Measurements from ENCODE around the gene LRRC56. TPM values are rescaled to one million over a fixed set of nuclear protein-coding genes. Genes with fewer than 3 reads are reported as not detected.

Gene LRRC56
- total and polyA plus RNA-seq, 9 of the 15 experiments (the other 6 are each of a cell fraction or from before 2014, with no cell fraction given): 0.03 to 4.5 (median 1.0) TPM; not detected in 1

DNA sequence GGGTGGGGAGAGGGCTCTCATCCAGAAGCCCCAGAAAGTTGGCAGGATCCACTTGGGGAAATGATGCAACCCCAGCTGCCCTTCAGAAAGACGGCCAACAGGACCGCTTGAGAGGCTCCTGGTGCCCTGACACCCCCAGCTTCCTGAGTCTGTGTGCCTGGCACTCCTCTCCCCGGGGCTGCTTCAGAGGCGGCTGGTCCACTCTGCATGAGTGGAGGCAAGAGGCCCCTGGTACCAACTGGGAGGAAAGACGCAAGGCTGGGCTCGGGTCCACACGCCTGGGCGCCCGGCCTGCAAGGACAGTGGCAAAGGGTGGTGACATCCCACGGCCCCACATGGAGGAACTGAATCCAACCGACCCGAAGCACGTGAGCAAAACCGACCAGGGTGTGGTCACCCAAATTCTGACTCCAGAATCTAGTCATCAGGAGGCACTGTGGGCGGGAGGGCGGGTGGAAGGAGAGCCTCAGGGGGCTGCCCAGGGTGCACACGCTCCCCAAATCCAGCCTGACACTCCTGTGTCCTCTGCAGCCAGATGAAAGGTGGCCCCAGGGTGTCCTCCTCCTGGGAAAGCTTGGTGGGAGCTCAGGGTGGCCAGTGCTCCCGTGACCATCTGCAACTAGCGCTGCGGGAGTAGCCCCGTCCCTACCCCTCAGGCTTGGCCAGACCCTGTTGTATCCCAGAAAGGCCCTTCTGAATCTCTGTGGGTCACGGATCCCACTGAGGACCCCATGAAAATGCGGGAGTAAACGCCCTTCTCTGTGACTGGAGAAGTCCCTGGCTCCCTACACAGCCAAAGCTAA, 33.9 kb upstream of the LRRC56 start (continued):
- TF ChIP-seq, protein P1, sequence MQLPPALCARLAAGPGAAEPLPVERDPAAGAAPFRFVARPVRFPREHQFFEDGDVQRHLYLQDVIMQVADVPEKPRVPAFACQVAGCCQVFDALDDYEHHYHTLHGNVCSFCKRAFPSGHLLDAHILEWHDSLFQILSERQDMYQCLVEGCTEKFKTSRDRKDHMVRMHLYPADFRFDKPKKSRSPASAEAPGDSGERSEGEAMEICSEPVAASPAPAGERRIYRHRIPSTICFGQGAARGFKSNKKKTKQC (CRISPR knock-in tag; IDR thresholded peaks at IDR 0.05): no peak
- TF ChIP-seq, protein P2, sequence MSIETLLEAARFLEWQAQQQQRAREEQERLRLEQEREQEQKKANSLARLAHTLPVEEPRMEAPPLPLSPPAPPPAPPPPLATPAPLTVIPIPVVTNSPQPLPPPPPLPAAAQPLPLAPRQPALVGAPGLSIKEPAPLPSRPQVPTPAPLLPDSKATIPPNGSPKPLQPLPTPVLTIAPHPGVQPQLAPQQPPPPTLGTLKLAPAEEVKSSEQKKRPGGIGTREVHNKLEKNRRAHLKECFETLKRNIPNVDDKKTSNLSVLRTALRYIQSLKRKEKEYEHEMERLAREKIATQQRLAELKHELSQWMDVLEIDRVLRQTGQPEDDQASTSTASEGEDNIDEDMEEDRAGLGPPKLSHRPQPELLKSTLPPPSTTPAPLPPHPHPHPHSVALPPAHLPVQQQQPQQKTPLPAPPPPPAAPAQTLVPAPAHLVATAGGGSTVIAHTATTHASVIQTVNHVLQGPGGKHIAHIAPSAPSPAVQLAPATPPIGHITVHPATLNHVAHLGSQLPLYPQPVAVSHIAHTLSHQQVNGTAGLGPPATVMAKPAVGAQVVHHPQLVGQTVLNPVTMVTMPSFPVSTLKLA (conservative IDR thresholded peaks at IDR 0.05): peak in 1 of 2 experiments; percentile 18; a peak in 1 of 4 replicates
- TF ChIP-seq SMAD4 (CRISPR knock-in tag; conservative IDR thresholded peaks at IDR 0.05) (peak; percentile 47; the same call in 1 of the 2 replicates), LCOR (CRISPR knock-in tag; IDR thresholded peaks at IDR 0.05) (0 out of 2 replicates have a peak, but pooled peaks have one; percentile 44), BHLHE40 (IDR thresholded peaks at IDR 0.05; ENCODE audit: low read length) (peak; percentile 91), ZFX (CRISPR knock-in tag; IDR thresholded peaks at IDR 0.05) (no peak), ZNF134 (CRISPR knock-in tag; conservative IDR thresholded peaks at IDR 0.05) (0 out of 2 replicates have a peak, but pooled peaks have one; percentile 15), CEBPG (CRISPR knock-in tag; IDR thresholded peaks at IDR 0.05) (peak; percentile 40; the same call in 1 of the 2 replicates), CEBPG (tag; conservative IDR thresholded peaks at IDR 0.05 in 1 of 2, IDR thresholded peaks at IDR 0.05 in 1 of 2) (peak in 1 of 2 experiments; percentile 12; a peak in 1 of 4 replicates), SMARCA5 (IDR thresholded peaks at IDR 0.05) (no peak), POLR2G (IDR thresholded peaks at IDR 0.05; ENCODE audit: low read depth, low read length) (peak; percentile 69), POLR2A (conservative IDR thresholded peaks at IDR 0.05) (0 out of 2 replicates have a peak, but pooled peaks have one; percentile 13), MYBL2 (IDR thresholded peaks at IDR 0.05; ENCODE audit: low read depth) (no peak), MYBL2 (CRISPR knock-in tag; IDR thresholded peaks at IDR 0.05; ENCODE audit: borderline replicate concordance) (no peak), EP300 (IDR thresholded peaks at IDR 0.05; ENCODE audit: low read length) (0 out of 2 replicates have a peak, but pooled peaks have one; percentile 19), ZNF175 (CRISPR knock-in tag; IDR thresholded peaks at IDR 0.05; ENCODE audit: low read depth) (0 out of 2 replicates have a peak, but pooled peaks have one; percentile 30), MAZ (CRISPR knock-in tag; conservative IDR thresholded peaks at IDR 0.05 in 1 of 2, IDR thresholded peaks at IDR 0.05 in 1 of 2) (0 out of 4 replicates have a peak, but pooled peaks of 1 of the 2 experiments have one; percentile 7), MAFG (tag; conservative IDR thresholded peaks at IDR 0.05) (no peak), ZNF324 (CRISPR knock-in tag; IDR thresholded peaks at IDR 0.05) (0 out of 2 replicates have a peak, but pooled peaks have one; percentile 9)
- TF ChIP-seq, protein P3, sequence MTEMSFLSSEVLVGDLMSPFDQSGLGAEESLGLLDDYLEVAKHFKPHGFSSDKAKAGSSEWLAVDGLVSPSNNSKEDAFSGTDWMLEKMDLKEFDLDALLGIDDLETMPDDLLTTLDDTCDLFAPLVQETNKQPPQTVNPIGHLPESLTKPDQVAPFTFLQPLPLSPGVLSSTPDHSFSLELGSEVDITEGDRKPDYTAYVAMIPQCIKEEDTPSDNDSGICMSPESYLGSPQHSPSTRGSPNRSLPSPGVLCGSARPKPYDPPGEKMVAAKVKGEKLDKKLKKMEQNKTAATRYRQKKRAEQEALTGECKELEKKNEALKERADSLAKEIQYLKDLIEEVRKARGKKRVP (CRISPR knock-in tag; IDR thresholded peaks at IDR 0.05): peak; percentile 49
- TF ChIP-seq, protein P4, sequence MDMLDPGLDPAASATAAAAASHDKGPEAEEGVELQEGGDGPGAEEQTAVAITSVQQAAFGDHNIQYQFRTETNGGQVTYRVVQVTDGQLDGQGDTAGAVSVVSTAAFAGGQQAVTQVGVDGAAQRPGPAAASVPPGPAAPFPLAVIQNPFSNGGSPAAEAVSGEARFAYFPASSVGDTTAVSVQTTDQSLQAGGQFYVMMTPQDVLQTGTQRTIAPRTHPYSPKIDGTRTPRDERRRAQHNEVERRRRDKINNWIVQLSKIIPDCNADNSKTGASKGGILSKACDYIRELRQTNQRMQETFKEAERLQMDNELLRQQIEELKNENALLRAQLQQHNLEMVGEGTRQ (CRISPR knock-in tag; IDR thresholded peaks at IDR 0.05): peak; percentile 64
